Loucy (cell line): Measurements from ENCODE around the gene ZDHHC20.

Experiments
- H2AFZ ChIP-seq: fragments of 200-600 bp; sonication (generic); 2 replicates; pipeline ENCODE4 v1.6.0; 2016; ENCODE audit warnings: antibody characterized with exemption, mild to moderate bottlenecking, low read length, moderate library complexity
- H3F3A ChIP-seq: fragments of 200-600 bp; 2 replicates; pipeline ENCODE4 v1.6.0; 2016; ENCODE audit warnings: antibody characterized with exemption, low read depth, mild to moderate bottlenecking
- H3K27me3 ChIP-seq: fragments of 200-600 bp; sonication (generic); 2 replicates; pipeline ENCODE4 v1.6.1; 2014; ENCODE audit warnings: low read length, mild to moderate bottlenecking; ENCODE audit not compliant: insufficient read depth, poor library complexity, severe bottlenecking
- H3K36me3 ChIP-seq: fragments of 200-600 bp; sonication (generic); 2 replicates; pipeline ENCODE4 v1.6.1; 2016; ENCODE audit warnings: low read length; ENCODE audit not compliant: insufficient read depth
- H3K4me1 ChIP-seq: fragments of 200-600 bp; sonication (generic); 2 replicates; pipeline ENCODE4 v1.5.1; 2014; ENCODE audit warnings: low read length, mild to moderate bottlenecking; ENCODE audit not compliant: insufficient read depth, poor library complexity, severe bottlenecking
- H3K4me2 ChIP-seq: fragments of 200-600 bp; sonication (generic); 2 replicates; pipeline ENCODE4 v1.6.0; 2014; ENCODE audit warnings: antibody characterized with exemption, low read length, low read depth, mild to moderate bottlenecking; ENCODE audit not compliant: poor library complexity, severe bottlenecking
- H3K4me3 ChIP-seq: fragments of 200-600 bp; sonication (generic); 2 replicates; pipeline ENCODE4 v1.5.1; 2014; ENCODE audit warnings: low read length, mild to moderate bottlenecking, mixed read lengths; ENCODE audit not compliant: poor library complexity, severe bottlenecking
- H3K79me2 ChIP-seq: fragments of 200-600 bp; sonication (generic); 2 replicates; pipeline ENCODE4 v1.6.1; 2014; ENCODE audit warnings: low read length; ENCODE audit not compliant: insufficient read depth
- H3K9ac ChIP-seq: fragments of 200-600 bp; sonication (generic); 2 replicates; pipeline ENCODE4 v1.6.0; 2014; ENCODE audit warnings: mild to moderate bottlenecking, low read depth, low read length, moderate library complexity; ENCODE audit not compliant: poor library complexity, severe bottlenecking
- H3K9me2 ChIP-seq: fragments of 200-600 bp; sonication (generic); replicated peaks from 2 replicates; pipeline ENCODE4 v1.6.1; 2016; ENCODE audit warnings: low read depth, low read length, mixed read lengths
- H3K9me3 ChIP-seq: fragments of 200-600 bp; sonication (generic); 2 replicates; pipeline ENCODE4 v1.6.1; 2014; ENCODE audit warnings: mild to moderate bottlenecking, antibody characterized with exemption, low read length, low read depth; ENCODE audit not compliant: insufficient read depth
- H4K20me1 ChIP-seq: fragments of 200-600 bp; sonication (generic); 2 replicates; pipeline ENCODE4 v1.6.0; 2014; ENCODE audit warnings: antibody characterized with exemption, low read length, mild to moderate bottlenecking; ENCODE audit not compliant: insufficient read depth, poor library complexity, severe bottlenecking
- CTCF ChIP-seq: fragments of 200-600 bp; sonication (generic); conservative IDR thresholded peaks from 2 replicates; pipeline ENCODE4 v1.5.1; 2014; ENCODE audit warnings: mild to moderate bottlenecking, antibody characterized with exemption, low read length
- EZH2phosphoT487 ChIP-seq: fragments of 200-600 bp; IDR thresholded peaks from 2 replicates; pipeline ENCODE4 v1.6.1; 2018; ENCODE audit warnings: antibody characterized with exemption, mild to moderate bottlenecking, moderate library complexity, borderline replicate concordance

ZDHHC20 gene

DNA sequence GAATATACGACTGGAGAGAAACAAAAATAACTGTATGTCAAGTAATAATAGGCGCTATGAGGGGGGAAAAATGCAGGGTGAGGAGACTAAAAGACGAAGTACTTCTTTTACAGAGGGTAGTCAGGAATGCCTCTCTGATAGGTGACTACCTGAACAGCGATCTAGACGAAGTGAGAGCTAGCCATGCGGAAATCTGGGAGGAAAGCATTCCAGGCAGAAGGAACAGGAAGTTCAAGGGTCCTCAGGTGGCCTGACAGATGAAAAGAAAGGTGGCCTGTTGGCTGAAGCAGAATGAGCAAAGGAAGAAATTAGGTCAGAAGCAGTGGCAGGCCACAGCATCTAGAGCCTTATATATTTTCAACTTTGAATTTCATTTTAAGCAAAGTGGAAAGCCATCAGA, 13.3 kb downstream of the ZDHHC20 start:
- Histone ChIP-seq H3K4me2 (no peak overlapping the region), H3K36me3 (no peaks in the 10 kb centered on the region), H2AFZ (no peak overlapping the region), H3K4me1 (peaks cover 3% of the 10 kb centered on the region), H3K27me3 (no peaks in the 10 kb centered on the region), H3K9me3 (no peaks in the 10 kb centered on the region), H3F3A (no peaks in the 10 kb centered on the region), H3K9ac (no peak overlapping the region), H4K20me1 (peaks cover 54% of the 10 kb centered on the region), H3K79me2 (peaks cover 78% of the 10 kb centered on the region), H3K4me3 (no peak overlapping the region), H3K9me2 (no peaks in the 10 kb centered on the region)
- TF ChIP-seq CTCF (no peak), EZH2phosphoT487 (no peak)

- Histone ChIP-seq H2AFZ (no peak overlapping the region), H3F3A (no peaks in the 10 kb centered on the region), H3K79me2 (peaks cover 88% of the 10 kb centered on the region), H3K9me3 (peaks cover 4% of the 10 kb centered on the region; the same call in 1 of the 2 replicates), H3K4me2 (no peak overlapping the region), H4K20me1 (peaks cover 45% of the 10 kb centered on the region), H3K9me2 (no peaks in the 10 kb centered on the region), H3K9ac (no peak overlapping the region), H3K4me3 (no peak overlapping the region), H3K36me3 (peaks cover 10% of the 10 kb centered on the region), H3K4me1 (peaks cover 3% of the 10 kb centered on the region), H3K27me3 (no peaks in the 10 kb centered on the region)
- TF ChIP-seq EZH2phosphoT487 (no peak), CTCF (no peak)
Measured at GRCh38 chr13:21443171-21443570, 15.9 kb downstream of the ZDHHC20 start.

DNA sequence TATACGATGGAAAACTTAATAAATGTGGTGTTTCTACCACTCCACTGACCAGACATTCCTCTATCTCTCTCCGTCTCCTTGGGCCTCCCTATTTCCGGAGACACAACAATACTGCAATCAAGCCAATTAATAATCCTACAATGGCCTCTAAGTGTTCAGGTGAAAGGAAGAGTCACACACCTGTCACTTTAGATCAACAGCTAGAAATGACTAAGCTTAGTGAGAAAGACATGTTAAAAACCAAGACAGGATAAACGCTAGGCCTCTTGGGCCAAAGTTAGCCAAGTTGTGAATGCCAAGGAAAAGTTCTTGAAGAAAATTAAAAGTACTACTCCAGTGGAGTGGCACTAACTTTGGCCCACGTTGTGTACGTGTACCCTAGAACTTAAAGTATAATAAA, 22.5 kb downstream of the ZDHHC20 start:
- H2AFZ ChIP-seq: no peak overlapping the region
- peaks cover 16% of the 10 kb centered on the region for H3K4me1 ChIP-seq
- no peak overlapping the region for H3K4me2 ChIP-seq
- no peak overlapping the region for H3K4me3 ChIP-seq
- no peak overlapping the region for H3K9ac ChIP-seq
- peaks cover 96% of the 10 kb centered on the region for H3K79me2 ChIP-seq
- H3K9me3 ChIP-seq: peaks cover 7% of the 10 kb centered on the region; the same call in 1 of the 2 replicates
- peaks cover 21% of the 10 kb centered on the region for H3K36me3 ChIP-seq
- TF ChIP-seq EZH2phosphoT487 (no peak), CTCF (no peak)
- no peaks in the 10 kb centered on the region for H3F3A ChIP-seq
- H3K27me3 ChIP-seq: no peaks in the 10 kb centered on the region
- H4K20me1 ChIP-seq: peaks cover 11% of the 10 kb centered on the region
- H3K9me2 ChIP-seq: no peaks in the 10 kb centered on the region
